ENCODE results near the gene CHAC1. TPM values are rescaled to one million over a fixed set of nuclear protein-coding genes. Genes with fewer than 3 reads are reported as not detected.

Gene CHAC1
- total RNA-seq, 1 experiment from 2014 or later: 11.6 TPM

GRCh38 chr15:40934457-40934856, 18.8 kb upstream of the CHAC1 start:
- TF ChIP-seq, protein P1, sequence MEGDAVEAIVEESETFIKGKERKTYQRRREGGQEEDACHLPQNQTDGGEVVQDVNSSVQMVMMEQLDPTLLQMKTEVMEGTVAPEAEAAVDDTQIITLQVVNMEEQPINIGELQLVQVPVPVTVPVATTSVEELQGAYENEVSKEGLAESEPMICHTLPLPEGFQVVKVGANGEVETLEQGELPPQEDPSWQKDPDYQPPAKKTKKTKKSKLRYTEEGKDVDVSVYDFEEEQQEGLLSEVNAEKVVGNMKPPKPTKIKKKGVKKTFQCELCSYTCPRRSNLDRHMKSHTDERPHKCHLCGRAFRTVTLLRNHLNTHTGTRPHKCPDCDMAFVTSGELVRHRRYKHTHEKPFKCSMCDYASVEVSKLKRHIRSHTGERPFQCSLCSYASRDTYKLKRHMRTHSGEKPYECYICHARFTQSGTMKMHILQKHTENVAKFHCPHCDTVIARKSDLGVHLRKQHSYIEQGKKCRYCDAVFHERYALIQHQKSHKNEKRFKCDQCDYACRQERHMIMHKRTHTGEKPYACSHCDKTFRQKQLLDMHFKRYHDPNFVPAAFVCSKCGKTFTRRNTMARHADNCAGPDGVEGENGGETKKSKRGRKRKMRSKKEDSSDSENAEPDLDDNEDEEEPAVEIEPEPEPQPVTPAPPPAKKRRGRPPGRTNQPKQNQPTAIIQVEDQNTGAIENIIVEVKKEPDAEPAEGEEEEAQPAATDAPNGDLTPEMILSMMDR (conservative IDR thresholded peaks at IDR 0.05; ENCODE audit: low read depth, low read length): no peak
- no peak for TF ChIP-seq EZH2 (IDR thresholded peaks at IDR 0.05; ENCODE audit: borderline replicate concordance, low read depth, low read length, poor library complexity, severe bottlenecking)
- Histone ChIP-seq H3K27me3 (replicated peaks; ENCODE audit: insufficient read depth, low read depth, low read length, poor library complexity) (peaks cover 19% of the 10 kb centered on the region), H3K4me1 (ENCODE audit: insufficient read depth, low read length, poor library complexity, severe bottlenecking) (peaks cover 25% of the 10 kb centered on the region), H3K27ac (ENCODE audit: low read depth, low read length, poor library complexity, severe bottlenecking) (no peak overlapping the region), H3K9me3 (ENCODE audit: low read depth, low read length, poor library complexity, severe bottlenecking) (no peaks in the 10 kb centered on the region), H3K4me3 (ENCODE audit: low read depth, low read length, poor library complexity, severe bottlenecking) (no peak overlapping the region), H3K36me3 (ENCODE audit: insufficient read depth, low read length, poor library complexity, severe bottlenecking) (no peaks in the 10 kb centered on the region)
- ChIA-PET CTCF (interaction anchor here (0.6 kb wide), 1 partner anchor 381 kb away, joined by 4 read pairs; no protein-coding TSS in a partner anchor), POLR2A (ENCODE audit: low non-redundant PET) (no interaction called here)
- intact Hi-C loops (cut with micrococcal nuclease; ENCODE audit: unreplicated experiment): no loop called here
- no peak for DNase-seq (ENCODE audit: low spot score)
- no TSS peak for BruUV-seq (replicated peaks)

DNA sequence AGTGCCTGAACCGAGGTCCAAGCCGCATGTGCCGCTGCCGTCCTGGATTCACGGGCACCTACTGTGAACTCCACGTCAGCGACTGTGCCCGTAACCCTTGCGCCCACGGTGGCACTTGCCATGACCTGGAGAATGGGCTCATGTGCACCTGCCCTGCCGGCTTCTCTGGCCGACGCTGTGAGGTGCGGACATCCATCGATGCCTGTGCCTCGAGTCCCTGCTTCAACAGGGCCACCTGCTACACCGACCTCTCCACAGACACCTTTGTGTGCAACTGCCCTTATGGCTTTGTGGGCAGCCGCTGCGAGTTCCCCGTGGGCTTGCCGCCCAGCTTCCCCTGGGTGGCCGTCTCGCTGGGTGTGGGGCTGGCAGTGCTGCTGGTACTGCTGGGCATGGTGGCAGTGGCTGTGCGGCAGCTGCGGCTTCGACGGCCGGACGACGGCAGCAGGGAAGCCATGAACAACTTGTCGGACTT, 17.0 kb upstream of the CHAC1 start:
- no peaks in the 10 kb centered on the region for H3K36me3 ChIP-seq (ENCODE audit: insufficient read depth, low read length, poor library complexity, severe bottlenecking)
- POLR2A ChIA-PET (ENCODE audit: low non-redundant PET): no interaction called here
- no TSS peak for BruUV-seq (replicated peaks)
- CTCF ChIA-PET: no interaction called here
- peaks cover 25% of the 10 kb centered on the region for H3K4me1 ChIP-seq (ENCODE audit: insufficient read depth, low read length, poor library complexity, severe bottlenecking)
- H3K27me3 ChIP-seq (replicated peaks; ENCODE audit: insufficient read depth, low read depth, low read length, poor library complexity): peaks cover 1% of the 10 kb centered on the region
- intact Hi-C loops (cut with micrococcal nuclease; ENCODE audit: unreplicated experiment): no loop called here
- no peaks in the 10 kb centered on the region for H3K9me3 ChIP-seq (ENCODE audit: low read depth, low read length, poor library complexity, severe bottlenecking)
- no peak overlapping the region for H3K27ac ChIP-seq (ENCODE audit: low read depth, low read length, poor library complexity, severe bottlenecking)
- no peak for TF ChIP-seq EZH2 (IDR thresholded peaks at IDR 0.05; ENCODE audit: borderline replicate concordance, low read depth, low read length, poor library complexity, severe bottlenecking)
- DNase-seq (ENCODE audit: low spot score): no peak
- H3K4me3 ChIP-seq (ENCODE audit: low read depth, low read length, poor library complexity, severe bottlenecking): no peak overlapping the region

- no TSS peak for BruUV-seq (replicated peaks)
- Histone ChIP-seq H3K4me1 (ENCODE audit: insufficient read depth, low read length, poor library complexity, severe bottlenecking) (peaks cover 29% of the 10 kb centered on the region), H3K9me3 (ENCODE audit: low read depth, low read length, poor library complexity, severe bottlenecking) (no peaks in the 10 kb centered on the region), H3K27me3 (replicated peaks; ENCODE audit: insufficient read depth, low read depth, low read length, poor library complexity) (no peaks in the 10 kb centered on the region), H3K36me3 (ENCODE audit: insufficient read depth, low read length, poor library complexity, severe bottlenecking) (no peaks in the 10 kb centered on the region), H3K4me3 (ENCODE audit: low read depth, low read length, poor library complexity, severe bottlenecking) (no peak overlapping the region), H3K27ac (ENCODE audit: low read depth, low read length, poor library complexity, severe bottlenecking) (peak overlapping the region; percentile 21)
- intact Hi-C loops (cut with micrococcal nuclease; ENCODE audit: unreplicated experiment): no loop called here
- TF ChIP-seq EZH2 (IDR thresholded peaks at IDR 0.05; ENCODE audit: borderline replicate concordance, low read depth, low read length, poor library complexity, severe bottlenecking): no peak
- TF ChIP-seq, protein P1 (conservative IDR thresholded peaks at IDR 0.05; ENCODE audit: low read depth, low read length): peak; percentile 46; the same call in 1 of the 2 replicates
- ChIA-PET POLR2A (ENCODE audit: low non-redundant PET) (no interaction called here), CTCF (no interaction called here)
- peak; percentile 87 for DNase-seq (ENCODE audit: low spot score)
These were observed 16.3 kb upstream of the CHAC1 start for GRCh38 chr15:40936709-40937666.
